HCT116 (cell line): Measurements from ENCODE around the gene SYNE1.

Source experiments
- POLR2AphosphoS5 ChIP-seq: IDR thresholded peaks from 2 replicates; pipeline ENCODE4 v1.6.1; 2011; ENCODE audit warnings: mild to moderate bottlenecking, low read depth, low read length, moderate library complexity
- SRF ChIP-seq: IDR thresholded peaks from 2 replicates; pipeline ENCODE4 v1.6.1; 2012; ENCODE audit warnings: low read depth
- TF ChIP-seq, protein P1 (sequence below), 3 experiments: fragments of 200-600 bp in 1 of 3; sonication (generic) in 1 of 3; IDR thresholded peaks in 2 of 3; conservative IDR thresholded peaks in 1 of 3; 2 replicates each; pipeline ENCODE4 v1.5.1; 2012 to 2017; ENCODE audit warnings: low read depth in 2 of 3, low read length in 2 of 3, antibody characterized with exemption in 1 of 3, borderline replicate concordance in 1 of 3, control low read depth in 1 of 3, mild to moderate bottlenecking in 1 of 3, mixed read lengths in 1 of 3, mixed run types in 1 of 3, moderate library complexity in 1 of 3; ENCODE audit not compliant: insufficient read depth in 1 of 3

DNA sequence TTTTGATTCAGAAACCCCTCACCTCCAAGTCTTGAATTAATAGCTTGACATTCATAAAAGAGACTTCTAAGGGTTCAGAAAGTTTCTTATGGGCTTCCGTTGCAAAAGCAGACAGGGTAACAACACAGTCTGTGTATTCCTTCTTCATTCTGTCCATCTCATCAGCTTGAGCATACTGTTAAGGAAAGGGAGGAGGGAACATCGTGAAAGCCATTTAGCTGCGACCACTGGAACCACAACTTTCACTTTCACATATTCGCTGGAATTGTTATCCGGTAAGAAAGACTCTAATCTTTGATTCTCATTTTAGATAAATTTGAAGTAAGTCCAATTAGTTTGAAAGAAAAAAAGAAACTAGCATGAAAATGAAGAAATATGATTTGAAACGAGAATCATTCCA is 174.4 kb downstream of the SYNE1 start:
- TF ChIP-seq, protein P1, sequence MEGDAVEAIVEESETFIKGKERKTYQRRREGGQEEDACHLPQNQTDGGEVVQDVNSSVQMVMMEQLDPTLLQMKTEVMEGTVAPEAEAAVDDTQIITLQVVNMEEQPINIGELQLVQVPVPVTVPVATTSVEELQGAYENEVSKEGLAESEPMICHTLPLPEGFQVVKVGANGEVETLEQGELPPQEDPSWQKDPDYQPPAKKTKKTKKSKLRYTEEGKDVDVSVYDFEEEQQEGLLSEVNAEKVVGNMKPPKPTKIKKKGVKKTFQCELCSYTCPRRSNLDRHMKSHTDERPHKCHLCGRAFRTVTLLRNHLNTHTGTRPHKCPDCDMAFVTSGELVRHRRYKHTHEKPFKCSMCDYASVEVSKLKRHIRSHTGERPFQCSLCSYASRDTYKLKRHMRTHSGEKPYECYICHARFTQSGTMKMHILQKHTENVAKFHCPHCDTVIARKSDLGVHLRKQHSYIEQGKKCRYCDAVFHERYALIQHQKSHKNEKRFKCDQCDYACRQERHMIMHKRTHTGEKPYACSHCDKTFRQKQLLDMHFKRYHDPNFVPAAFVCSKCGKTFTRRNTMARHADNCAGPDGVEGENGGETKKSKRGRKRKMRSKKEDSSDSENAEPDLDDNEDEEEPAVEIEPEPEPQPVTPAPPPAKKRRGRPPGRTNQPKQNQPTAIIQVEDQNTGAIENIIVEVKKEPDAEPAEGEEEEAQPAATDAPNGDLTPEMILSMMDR (IDR thresholded peaks at IDR 0.05 in 2 of 3, conservative IDR thresholded peaks at IDR 0.05 in 1 of 3; ENCODE audit: borderline replicate concordance in 1 of 3, insufficient read depth in 1 of 3, low read depth in 2 of 3, low read length in 2 of 3), result no peak
- TF ChIP-seq POLR2AphosphoS5 (no peak), SRF (no peak)
